ENCODE data around the gene SLC45A3.

DNA sequence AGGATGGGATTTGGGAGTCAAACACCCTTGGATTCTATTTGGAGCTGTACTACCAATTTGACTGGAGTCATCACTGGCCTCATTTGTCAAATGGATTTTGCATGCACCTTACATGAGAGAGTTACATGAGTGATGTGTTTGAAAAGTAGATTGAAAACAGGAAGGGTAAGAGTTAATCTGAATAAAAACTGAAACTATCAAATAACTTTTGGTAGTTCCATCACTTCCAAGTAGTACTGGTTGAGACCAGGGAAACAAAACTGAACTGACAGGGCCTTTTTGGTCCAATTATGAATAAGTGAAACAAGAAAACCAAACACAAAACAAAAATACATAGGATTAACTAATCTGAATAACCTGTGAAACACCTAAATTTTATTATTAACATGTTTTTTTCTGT lies 39.5 kb upstream of the SLC45A3 start:
- TF ChIP-seq CTCF (conservative IDR thresholded peaks at IDR 0.05) = no peak
- TF ChIP-seq ZFX (IDR thresholded peaks at IDR 0.05) = no peak

Data from C4-2B (cell line).